Activated CD4-positive, alpha-beta T cell treated with anti-CD3 and anti-CD28 coated beads, Interleukin-2, Interleukin-4, amounts not matched to agents 100 ng/mL and 50 ng/mL, durations not matched to agents 16 hours and 8 hours (primary cell): Measurements from ENCODE around the gene FOXD4L6.
A peak's percentile ranks its signal among the peaks of the same experiment; 100 is the strongest.
"Not testable (repeated sequence)": the region's sequence is repeated elsewhere in the genome, so short reads cannot be mapped to it uniquely, and the experiment has no call there.

Experiments used
- DNase-seq: peaks from one replicate; pipeline ENCODE4 v3.0.0-alpha.2; 2020; ENCODE audit warnings: low spot score

FOXD4L6 gene

GRCh38 chr9:41098759-41099158 lies 29.7 kb downstream of the FOXD4L6 start:
- peak; percentile 11 for DNase-seq

DNA sequence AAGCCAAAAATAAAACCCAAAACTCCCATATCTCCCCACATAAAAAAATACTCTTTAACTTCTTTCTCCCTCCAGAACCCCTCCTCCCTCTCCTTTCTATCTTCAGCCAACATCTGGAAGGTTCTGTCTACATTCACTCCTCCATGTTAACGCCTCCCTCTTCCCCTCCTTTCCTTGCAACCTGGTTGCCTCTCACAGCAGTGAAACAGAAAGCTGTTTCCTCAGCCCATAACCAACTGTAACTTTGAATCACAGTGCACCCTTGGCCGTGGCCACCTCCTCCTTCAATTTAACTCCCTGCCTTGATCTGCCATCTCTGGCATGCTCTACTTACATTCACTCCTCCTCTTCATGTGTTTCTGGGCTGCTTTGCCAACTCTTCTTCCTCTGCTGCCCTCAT lies 33.4 kb downstream of the FOXD4L6 start:
- DNase-seq, result not testable (repeated sequence)

DNA sequence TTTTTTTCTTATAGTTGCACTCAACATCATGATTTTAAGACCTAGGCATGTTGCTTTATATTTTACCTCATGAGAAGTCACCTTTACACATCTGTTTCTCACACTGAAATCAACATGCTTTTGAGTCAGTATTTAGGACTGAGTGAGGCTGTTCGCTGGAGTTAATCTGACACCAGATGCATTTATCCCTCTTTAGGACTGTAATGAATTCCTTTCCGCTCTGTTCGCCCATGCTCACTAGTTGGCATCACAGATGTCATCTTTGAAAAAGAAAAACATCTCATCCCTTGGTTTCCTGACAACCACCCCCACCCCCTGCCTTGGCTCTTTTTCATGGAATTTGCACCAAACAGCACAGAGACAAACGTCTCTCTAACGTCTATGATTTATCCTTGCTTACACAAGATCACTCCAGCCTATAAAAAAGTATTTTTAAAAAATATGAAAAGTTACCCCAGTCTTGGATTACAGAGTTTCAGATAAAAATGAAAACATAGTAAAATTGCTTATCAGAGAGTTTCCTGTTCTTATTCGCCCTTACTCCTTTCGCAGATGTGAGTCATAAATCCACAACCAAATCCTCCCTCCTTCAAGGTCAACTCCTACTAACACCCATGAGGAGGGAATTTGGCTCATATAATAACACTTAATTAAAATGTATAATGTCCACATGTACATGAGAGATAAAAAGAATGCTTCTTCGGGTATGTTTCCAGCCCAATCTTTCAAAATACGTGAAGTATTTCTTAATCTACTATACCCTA lies 34.3 kb downstream of the FOXD4L6 start:
- not testable (repeated sequence) for DNase-seq

GRCh38 chr9:41090922-41091321 lies 37.6 kb downstream of the FOXD4L6 start:
- not testable (repeated sequence) for DNase-seq

DNA sequence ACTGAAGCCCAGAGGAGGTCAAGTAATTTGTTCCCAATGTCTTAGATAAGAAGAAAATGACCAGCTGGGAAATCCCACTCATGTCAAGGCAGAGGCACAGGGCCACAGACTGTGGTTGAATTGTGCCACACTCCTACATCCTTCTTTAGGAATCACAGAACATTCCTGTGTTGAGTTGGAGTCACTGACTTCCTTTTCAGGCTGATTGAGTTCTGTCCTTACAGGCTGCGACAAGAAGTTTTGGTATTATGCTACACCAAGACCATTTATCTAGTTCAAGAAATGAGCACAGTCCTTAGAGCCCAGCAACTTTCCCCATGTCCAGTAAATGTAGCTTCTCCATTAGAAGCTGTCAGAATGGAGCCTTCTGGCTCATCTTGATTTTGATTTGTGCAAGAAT lies 38.1 kb downstream of the FOXD4L6 start:
- not testable (repeated sequence) for DNase-seq

GRCh38 chr9:41088450-41089059 lies 39.9 kb downstream of the FOXD4L6 start:
- DNase-seq, result not testable (repeated sequence)

DNA sequence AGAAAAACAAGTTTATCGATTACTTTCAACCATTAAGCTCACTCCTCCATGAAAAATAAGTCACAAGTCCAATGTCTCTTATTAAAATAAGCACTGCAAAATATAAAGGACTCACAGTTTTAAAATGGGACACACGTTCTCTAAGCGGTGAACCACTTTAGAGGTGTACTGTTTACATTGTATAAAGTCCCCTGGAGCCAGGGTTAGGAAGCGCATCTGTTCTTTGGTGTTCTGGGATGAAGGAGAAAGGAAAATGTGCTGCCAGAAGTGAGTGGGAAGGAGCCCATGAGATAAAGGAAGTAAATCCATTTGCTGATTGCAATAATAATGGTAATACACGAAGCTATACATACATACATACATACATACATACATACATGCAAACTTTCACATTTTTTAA lies 40.6 kb downstream of the FOXD4L6 start:
- not testable (repeated sequence) for DNase-seq

DNA sequence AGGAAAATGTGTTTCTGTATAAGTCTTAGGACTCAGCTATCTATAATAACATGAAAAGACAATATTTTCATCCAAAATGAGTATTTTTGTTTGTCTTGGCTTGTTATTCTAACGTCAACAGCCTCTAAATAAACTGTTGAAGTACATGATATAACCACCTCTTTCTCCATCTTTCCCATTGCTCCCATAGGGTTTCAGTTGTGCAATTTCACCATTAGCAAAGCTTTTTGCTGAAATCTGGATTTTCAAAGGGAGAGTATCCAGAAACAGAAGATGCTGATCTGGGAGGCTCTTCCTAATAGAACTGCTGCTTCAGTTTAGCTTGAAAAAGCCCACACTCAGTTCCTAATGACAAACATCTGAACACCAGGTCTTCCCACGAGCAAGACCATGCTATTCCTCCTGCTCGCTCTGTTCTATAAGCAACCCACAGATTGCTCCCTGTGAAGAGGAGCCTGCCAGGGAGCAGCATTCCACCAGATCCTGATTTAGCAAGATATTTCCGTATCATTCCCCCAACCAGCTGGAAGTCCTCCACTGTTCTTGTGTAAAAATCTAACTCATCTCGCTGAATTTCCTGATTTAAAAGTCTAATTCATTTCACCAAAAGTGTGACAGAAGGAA lies 41.2 kb downstream of the FOXD4L6 start:
- not testable (repeated sequence) for DNase-seq

- not testable (repeated sequence) for DNase-seq
Observed at GRCh38 chr9:41086685-41087084, 41.8 kb downstream of the FOXD4L6 start.

GRCh38 chr9:41086215-41086614 lies 42.3 kb downstream of the FOXD4L6 start:
- not testable (repeated sequence) for DNase-seq

DNA sequence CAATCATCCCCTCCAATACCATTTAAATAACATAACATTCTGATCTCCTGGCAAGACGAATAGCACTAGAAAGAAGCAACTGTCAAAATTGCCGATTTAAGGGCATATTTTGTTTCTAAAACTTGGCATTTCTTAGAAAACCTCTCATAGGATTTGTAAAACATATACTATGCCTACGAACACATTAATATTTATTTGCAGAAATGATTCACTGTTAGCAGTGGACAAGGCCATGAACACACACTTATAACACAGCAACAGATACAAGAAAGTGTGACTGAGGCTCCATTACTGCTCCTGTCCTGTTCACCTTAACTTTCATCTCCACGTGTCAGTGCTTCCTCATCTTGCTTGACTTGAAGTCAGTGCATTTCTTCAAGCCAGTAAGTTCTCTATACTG lies 46.1 kb downstream of the FOXD4L6 start:
- DNase-seq, result not testable (repeated sequence)

- not testable (repeated sequence) for DNase-seq
Observed at GRCh38 chr9:41079464-41079863, 49.0 kb downstream of the FOXD4L6 start.

- not testable (repeated sequence) for DNase-seq
Observed at GRCh38 chr9:41077586-41077985, 50.9 kb downstream of the FOXD4L6 start.
